AG09319 (cell line): ENCODE results near the gene TUB.

Experiments
- DNase-seq: peaks from one replicate; pipeline ENCODE4 v3.0.0-alpha.2; 2010; ENCODE audit warnings: low read depth; ENCODE audit errors: extremely low read depth
- CTCF ChIP-seq: IDR thresholded peaks from 2 replicates; pipeline ENCODE4 v1.5.1; 2011; ENCODE audit warnings: low read depth, mild to moderate bottlenecking, inconsistent platforms, low read length, moderate library complexity

Gene TUB

DNA sequence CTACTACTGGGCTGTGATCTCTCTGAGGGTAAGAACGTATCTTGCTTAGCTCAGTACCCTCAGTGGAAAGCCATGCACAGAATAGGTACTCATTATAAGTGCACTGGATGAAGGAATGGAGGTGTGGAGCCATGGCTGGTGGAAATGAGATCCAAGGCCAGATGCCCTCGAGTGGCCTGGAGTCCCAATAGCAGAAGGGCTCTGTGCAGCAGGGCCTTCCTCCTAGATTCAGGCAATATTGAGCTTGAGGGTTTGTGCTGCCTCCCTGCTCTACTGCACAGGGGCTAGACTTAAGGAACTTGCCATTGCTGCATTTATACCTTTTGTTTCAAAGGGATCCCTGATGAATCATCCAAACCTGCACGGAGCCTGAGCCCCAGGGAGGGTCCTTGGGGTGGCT, 33.6 kb upstream of the TUB start:
- no peak for DNase-seq
- no peak for TF ChIP-seq CTCF

DNA sequence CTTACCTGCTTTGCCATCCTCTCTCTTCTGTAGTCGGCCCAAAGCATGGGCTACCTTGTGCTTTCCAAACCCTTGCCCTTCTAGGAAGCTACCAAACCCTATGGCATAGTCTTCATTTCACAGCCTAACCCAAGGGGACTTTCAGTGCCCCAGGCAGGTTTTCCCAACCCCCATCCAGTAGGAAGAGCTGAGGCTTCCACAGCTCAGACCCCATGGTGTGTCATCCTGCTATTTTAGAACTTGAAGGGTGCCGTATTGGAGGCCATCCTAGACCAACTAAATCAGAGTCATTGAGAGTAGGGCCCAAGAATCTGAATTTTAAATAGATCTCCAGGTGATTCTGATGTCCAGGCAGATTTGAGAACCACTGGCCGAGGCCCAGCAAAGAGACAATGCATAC, 31.9 kb upstream of the TUB start:
- no peak for TF ChIP-seq CTCF
- DNase-seq: no peak

GRCh38 chr11:8055091-8055835, 25.7 kb upstream of the TUB start:
- DNase-seq: no peak
- TF ChIP-seq CTCF: peak; percentile 4

DNA sequence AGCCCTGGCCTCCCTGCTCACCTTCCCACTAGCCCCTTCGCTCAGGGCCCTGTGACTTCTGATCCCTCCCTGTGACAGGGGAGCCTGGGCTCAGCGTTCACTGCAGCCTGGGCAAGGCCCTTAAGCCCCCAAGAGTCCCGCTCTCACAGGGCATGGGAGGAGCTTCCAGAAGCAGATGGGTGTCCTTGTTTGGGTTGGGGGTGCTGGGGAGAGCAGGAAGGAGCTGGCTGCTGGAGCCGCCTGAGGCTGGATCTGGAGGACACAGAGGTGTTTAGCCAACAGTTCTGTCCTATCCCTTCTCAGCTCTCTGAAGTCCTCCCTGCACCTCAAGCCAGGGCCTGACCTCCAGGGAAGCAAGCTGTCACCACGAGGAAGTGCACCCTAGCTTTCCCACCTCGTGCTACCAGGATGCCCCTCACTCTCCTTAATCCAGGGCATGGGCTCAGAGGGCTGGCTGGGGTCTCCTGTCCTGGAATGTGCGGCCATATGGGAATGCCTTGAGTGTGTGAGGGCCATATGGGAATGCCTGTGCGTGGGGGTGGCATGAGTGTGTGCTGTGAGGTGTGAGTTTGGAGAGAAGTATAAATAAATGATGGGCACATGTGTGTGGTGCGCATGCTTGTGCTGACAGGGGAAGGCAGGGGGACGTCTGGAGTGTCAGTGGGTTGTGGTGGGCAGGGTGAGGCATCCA, 25.0 kb upstream of the TUB start:
- no peak for DNase-seq
- no peak for TF ChIP-seq CTCF

DNA sequence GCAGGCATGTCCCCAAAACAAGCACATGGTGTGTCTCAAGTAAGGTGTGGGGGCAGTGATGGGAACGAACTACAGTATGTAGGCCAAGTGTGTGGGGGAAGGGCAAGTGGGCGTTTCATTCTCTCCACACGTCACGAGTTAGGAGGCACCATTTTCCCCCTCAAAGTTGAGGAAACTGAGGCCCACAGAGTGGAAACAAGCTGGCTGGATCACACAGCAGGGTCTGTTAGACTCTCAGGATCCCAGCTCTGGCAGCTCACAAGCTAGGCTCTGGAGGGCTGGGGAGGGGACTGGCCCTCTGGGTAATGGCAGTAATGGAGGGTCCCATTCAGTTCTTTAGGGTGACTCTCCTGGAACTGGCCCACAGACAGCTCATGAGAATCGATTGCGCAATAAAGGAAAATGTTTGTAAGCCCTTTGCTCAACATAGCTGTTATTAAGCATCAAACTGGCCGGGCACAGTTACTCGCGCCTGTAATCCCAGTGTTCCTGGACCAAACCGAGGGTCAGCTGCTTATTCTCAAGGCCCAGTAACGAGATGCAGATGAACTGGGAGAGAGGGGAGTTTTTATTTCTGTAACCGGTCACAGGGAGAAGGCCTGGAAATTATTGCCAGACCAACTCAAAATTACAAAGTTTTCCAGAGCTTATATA, 24.1 kb upstream of the TUB start:
- peak; percentile 82 for DNase-seq
- TF ChIP-seq CTCF: no peak

DNA sequence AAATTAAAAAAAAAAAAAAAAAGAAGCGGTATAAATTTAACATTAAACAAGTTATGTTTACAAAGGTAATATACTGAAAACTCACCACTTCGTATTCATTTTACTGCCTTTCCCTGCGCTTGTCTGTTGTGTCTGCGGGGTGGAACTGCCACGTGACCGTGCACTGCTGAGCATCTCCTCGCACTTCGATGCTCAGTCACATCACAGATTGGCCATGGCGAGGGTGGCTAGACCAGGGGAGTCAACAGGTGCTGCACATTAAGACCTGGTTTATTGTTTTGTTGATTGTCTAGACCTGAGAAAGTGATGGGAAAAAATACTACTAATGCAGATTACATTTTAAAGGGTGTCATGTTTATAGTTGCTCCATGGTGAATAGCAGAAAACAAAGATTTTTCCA, 22.8 kb upstream of the TUB start:
- no peak for TF ChIP-seq CTCF

DNA sequence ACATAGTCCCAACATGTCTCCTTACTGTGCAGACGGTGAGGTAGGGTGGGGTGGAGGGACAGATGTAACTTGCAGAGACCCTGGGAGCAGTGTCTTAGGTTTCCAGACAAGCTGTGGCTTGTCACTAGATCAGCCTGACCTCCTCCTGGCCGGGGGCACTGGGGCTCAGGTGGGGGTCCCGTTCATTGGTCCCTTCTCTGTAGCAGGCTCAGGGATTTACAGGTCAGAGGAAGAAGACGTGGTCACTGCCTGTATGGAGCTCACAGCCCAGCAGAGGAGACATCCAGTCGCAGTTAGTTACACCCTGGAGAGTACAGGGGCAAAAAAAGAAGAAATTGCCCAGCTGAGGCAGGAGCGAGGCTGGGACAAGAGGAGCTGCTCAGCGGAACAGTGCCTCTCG, 22.0 kb upstream of the TUB start:
- no peak for TF ChIP-seq CTCF
- no peak for DNase-seq

More for the DNA sequence above, 22.8 kb upstream of the TUB start:
- no peak for DNase-seq
